ENCODE data around the gene HMCN1.

Gene HMCN1

GRCh38 chr1:186213225-186213607, 479.0 kb downstream of the HMCN1 start:
- no peak for TF ChIP-seq CTCF (IDR thresholded peaks at IDR 0.05)

- TF ChIP-seq CTCF (IDR thresholded peaks at IDR 0.05) = no peak
Measured at GRCh38 chr1:186214791-186215190, 480.6 kb downstream of the HMCN1 start.

DNA sequence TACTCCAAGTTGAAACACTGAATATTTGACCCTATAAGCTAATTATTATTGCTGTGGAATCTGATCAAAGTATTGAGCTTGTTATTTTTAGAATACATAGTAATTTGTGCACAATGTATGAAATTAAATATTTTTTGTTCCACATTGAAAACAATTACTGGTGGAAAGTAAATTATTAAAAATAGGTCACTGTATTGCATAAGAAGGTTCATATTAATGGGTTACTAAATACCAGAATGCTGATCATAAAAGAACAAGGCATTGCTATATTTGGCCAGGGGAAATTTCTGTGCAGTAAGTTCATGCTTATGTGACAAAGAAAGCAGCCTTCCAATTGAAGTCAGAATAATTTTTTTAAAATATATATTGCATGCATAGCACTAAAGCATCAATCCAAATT, 481.4 kb downstream of the HMCN1 start:
- TF ChIP-seq CTCF (IDR thresholded peaks at IDR 0.05) = no peak

DNA sequence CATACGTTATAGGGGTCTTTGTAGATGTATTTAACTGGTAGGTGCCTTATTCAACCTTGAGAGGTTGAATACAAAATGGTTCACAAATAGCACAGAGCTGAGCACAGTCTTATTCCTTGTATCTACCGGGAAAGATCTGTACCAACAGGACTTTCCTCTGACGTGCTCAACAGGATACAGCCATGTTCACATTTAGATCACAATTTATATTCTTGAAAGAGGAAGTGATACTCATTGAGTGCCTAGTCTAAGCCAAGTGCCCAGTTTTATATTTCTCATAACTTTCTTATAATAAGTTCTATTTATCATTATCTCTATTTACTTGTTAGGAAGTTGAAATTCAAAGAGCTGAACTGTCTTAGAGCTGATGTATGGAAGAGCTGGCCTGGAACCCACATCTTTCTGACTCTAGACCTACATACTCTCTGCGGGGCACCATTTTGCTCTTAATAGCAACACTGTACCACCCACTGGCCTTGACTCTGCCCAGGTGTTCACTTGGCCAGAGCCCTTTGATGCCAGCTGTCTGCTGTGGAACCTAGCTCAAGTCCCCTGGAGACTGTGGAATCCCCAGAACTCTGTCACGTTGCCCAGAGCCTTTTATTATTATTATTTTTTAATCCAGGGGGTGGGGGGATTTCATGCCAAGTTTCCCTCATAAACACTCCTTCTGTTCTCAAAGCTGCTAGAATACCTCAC, 484.6 kb downstream of the HMCN1 start:
- no peak for TF ChIP-seq CTCF (IDR thresholded peaks at IDR 0.05)

GRCh38 chr1:186220067-186220466, 485.9 kb downstream of the HMCN1 start:
- no peak for TF ChIP-seq CTCF (IDR thresholded peaks at IDR 0.05)

DNA sequence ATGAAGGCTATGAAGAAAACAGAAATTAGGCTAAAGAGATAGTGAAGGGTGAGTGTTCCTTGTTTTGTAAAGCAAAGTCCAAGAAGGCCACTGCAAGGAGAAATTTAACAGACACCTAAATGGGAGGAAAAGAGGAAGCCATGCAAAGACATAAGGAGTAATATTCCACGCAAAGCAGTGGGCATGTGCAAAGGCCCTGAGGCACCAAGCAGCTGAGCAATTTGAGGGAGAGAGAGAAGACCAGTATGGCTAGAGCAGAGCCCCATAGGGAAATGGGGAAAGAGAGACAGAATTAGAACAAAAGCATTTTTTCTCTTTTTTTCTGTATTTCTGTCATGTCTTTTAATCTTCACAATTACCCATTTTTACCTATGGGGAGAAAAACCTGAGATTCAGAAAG, 486.7 kb downstream of the HMCN1 start:
- no peak for TF ChIP-seq CTCF (IDR thresholded peaks at IDR 0.05)

- no peak for TF ChIP-seq CTCF (IDR thresholded peaks at IDR 0.05)
Measured at GRCh38 chr1:186225096-186225495, 490.9 kb downstream of the HMCN1 start.

GRCh38 chr1:186228749-186229148, 494.6 kb downstream of the HMCN1 start:
- TF ChIP-seq CTCF (IDR thresholded peaks at IDR 0.05) = no peak
